GM23248 (cell line): ENCODE data around the gene KIFAP3.

Experiments used
- EZH2 ChIP-seq: fragments of 200-600 bp; sonication (generic); IDR thresholded peaks from 2 replicates; pipeline ENCODE4 v1.6.1; 2018; ENCODE audit warnings: antibody characterized with exemption, mild to moderate bottlenecking; ENCODE audit not compliant: insufficient read depth, poor library complexity, severe bottlenecking
- EZH2phosphoT487 ChIP-seq: fragments of 200-600 bp; sonication (generic); IDR thresholded peaks from 2 replicates; pipeline ENCODE4 v1.6.1; 2018; ENCODE audit warnings: antibody characterized with exemption, moderate library complexity, mild to moderate bottlenecking, low read depth; ENCODE audit not compliant: insufficient read depth

DNA sequence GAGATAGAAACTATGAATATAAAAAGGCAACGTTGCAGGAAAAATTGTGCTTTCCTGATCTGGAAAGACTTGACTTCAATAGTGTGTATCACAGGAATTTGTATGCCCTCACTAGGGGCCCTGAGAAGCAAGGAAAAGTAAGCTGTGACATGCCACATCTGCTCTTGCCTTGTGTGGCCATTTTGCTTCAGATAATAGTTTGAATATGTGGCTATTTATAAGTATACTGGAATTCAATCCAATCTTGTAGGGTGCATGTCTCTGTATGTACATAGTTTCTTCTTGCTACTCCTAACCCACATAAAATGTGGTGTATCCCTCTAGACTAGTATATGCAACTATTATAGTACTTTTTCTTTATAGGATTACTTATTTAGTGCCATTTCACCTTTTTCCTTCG is 149.7 kb downstream of the KIFAP3 start:
- TF ChIP-seq EZH2phosphoT487 (no peak), EZH2 (no peak)
